Ecto neural progenitor cell (in vitro differentiated cells): ENCODE data around the gene SCNN1A.

ENCODE experiments used
- DNase-seq: peaks from one replicate; pipeline ENCODE4 v3.0.0-alpha.2; 2018; ENCODE audit warnings: low spot score

Gene SCNN1A

GRCh38 chr12:6384499-6385436 lies 9.4 kb upstream of the SCNN1A start:
- DNase-seq: no peak

- DNase-seq: peak; percentile 84
These were observed 8.5 kb upstream of the SCNN1A start, which contains the start of gene LTBR for GRCh38 chr12:6383572-6384498. LTBR (plus strand) TSS chr12:6384162; CDS start chr12:6384359, 197 bp downstream.

GRCh38 chr12:6382982-6383381 lies 7.6 kb upstream of the SCNN1A start:
- no peak for DNase-seq

GRCh38 chr12:6382371-6382770 lies 7.0 kb upstream of the SCNN1A start:
- DNase-seq: no peak

- DNase-seq: no peak
These were observed 5.1 kb upstream of the SCNN1A start for GRCh38 chr12:6380141-6381121.

GRCh38 chr12:6378709-6379472 lies 3.5 kb upstream of the SCNN1A start:
- DNase-seq: no peak

- DNase-seq: peak; percentile 48
These were observed 2.3 kb upstream of the SCNN1A start for GRCh38 chr12:6377667-6377994.

GRCh38 chr12:6376870-6377666 lies 1.7 kb upstream of the SCNN1A start:
- DNase-seq: peak; percentile 47

- DNase-seq: peak; percentile 83
These were observed 911 bp upstream of the SCNN1A start for GRCh38 chr12:6376079-6376869.

GRCh38 chr12:6374786-6375160 lies 590 bp downstream of the SCNN1A start:
- DNase-seq: peak; percentile 53

- DNase-seq: peak; percentile 55
These were observed 1.2 kb downstream of the SCNN1A start for GRCh38 chr12:6374028-6374785.

- peak; percentile 49 for DNase-seq
These were observed 2.2 kb downstream of the SCNN1A start for GRCh38 chr12:6373022-6373787.

GRCh38 chr12:6372403-6373003 lies 2.9 kb downstream of the SCNN1A start:
- peak; percentile 50 for DNase-seq

GRCh38 chr12:6370994-6371754 lies 4.2 kb downstream of the SCNN1A start:
- peak; percentile 82 for DNase-seq

- DNase-seq: no peak
These were observed 4.8 kb downstream of the SCNN1A start for GRCh38 chr12:6370576-6370935.

- DNase-seq: no peak
These were observed 5.3 kb downstream of the SCNN1A start for GRCh38 chr12:6369916-6370575.
